Smooth muscle cell (in vitro differentiated cells): ENCODE data around the gene BFSP1. TPM values are rescaled to one million over a fixed set of nuclear protein-coding genes. Genes with fewer than 3 reads are reported as not detected.

ENCODE experiments used
- DNase-seq: peaks from one replicate; lab custom pipeline; 2025; ENCODE audit not compliant: unreplicated experiment; lab: John Stamatoyannopoulos, UW
- H2AFZ ChIP-seq: fragments of 200-600 bp; sonication (generic); 2 replicates; pipeline ENCODE4 v1.6.0; 2016; ENCODE audit warnings: antibody characterized with exemption, low read depth, mild to moderate bottlenecking
- H3F3A ChIP-seq: fragments of 200-600 bp; sonication (generic); 2 replicates; pipeline ENCODE4 v1.6.0; 2017; ENCODE audit warnings: antibody characterized with exemption, low read depth
- H3K27ac ChIP-seq: fragments of 200-600 bp; sonication (generic); 2 replicates; pipeline ENCODE4 v1.5.1; 2016; ENCODE audit warnings: low read depth, mild to moderate bottlenecking
- H3K27me3 ChIP-seq: fragments of 200-600 bp; sonication (generic); 2 replicates; pipeline ENCODE4 v1.6.1; 2016; ENCODE audit warnings: low read depth, mild to moderate bottlenecking
- H3K36me3 ChIP-seq: fragments of 200-600 bp; sonication (generic); 2 replicates; pipeline ENCODE4 v1.5.1; 2016; ENCODE audit warnings: low read depth
- H3K4me1 ChIP-seq: fragments of 200-600 bp; sonication (generic); 2 replicates; pipeline ENCODE4 v1.5.1; 2016; ENCODE audit warnings: low read depth
- H3K4me2 ChIP-seq: fragments of 200-600 bp; sonication (generic); 2 replicates; pipeline ENCODE4 v1.6.0; 2016; ENCODE audit warnings: mild to moderate bottlenecking
- H3K4me3 ChIP-seq: fragments of 200-600 bp; sonication (generic); 2 replicates; pipeline ENCODE4 v1.5.1; 2016; ENCODE audit warnings: mild to moderate bottlenecking
- H3K79me2 ChIP-seq: fragments of 200-600 bp; sonication (generic); 2 replicates; pipeline ENCODE4 v1.6.0; 2016; ENCODE audit warnings: low read depth, mild to moderate bottlenecking
- H3K9ac ChIP-seq: fragments of 200-600 bp; sonication (generic); 2 replicates; pipeline ENCODE4 v1.6.0; 2016; ENCODE audit warnings: low read depth
- H3K9me3 ChIP-seq: fragments of 200-600 bp; sonication (generic); replicated peaks from 2 replicates; pipeline ENCODE4 v1.5.1; 2016; ENCODE audit warnings: low read depth
- H4K20me1 ChIP-seq: fragments of 200-600 bp; sonication (generic); 2 replicates; pipeline ENCODE4 v1.6.0; 2016; ENCODE audit warnings: low read depth
- WGBS: methylation state at CpG from one replicate; pipeline ENCODE4 v1.1.7; 2016; ENCODE audit warnings: low lambda C conversion rate; 5-methylcytosine and 5-hydroxymethylcytosine counted together
- polyA plus RNA-seq: library from polyadenylated mRNA; unstranded; fragments of >200 nt; fragmentation: Nextera tagmentation; extraction: Ambion mirVana; gene quantifications from 2 replicates; pipeline ENCODE4 v1.2.1, GENCODE V29; 2016
- total RNA-seq: library from RNA; depleted of rRNA; stranded (reverse); fragments of >200 nt; gene quantifications from 2 replicates; pipeline ENCODE4 v1.2.3, GENCODE V29; 2014
- TF ChIP-seq, protein P1 (sequence below): fragments of 200-600 bp; sonication (generic); IDR thresholded peaks from 2 replicates; pipeline ENCODE4 v1.5.1; 2017; ENCODE audit warnings: borderline replicate concordance, mild to moderate bottlenecking, antibody characterized with exemption; ENCODE audit not compliant: insufficient read depth, poor library complexity, severe bottlenecking

BFSP1 gene
- total and polyA plus RNA-seq, 2 experiments from 2014 or later, result 0.76 to 1.6 TPM

- Histone ChIP-seq H3K27me3 (no peaks in the 10 kb centered on the region), H3K9ac (no peak overlapping the region), H3F3A (no peaks in the 10 kb centered on the region), H3K36me3 (no peaks in the 10 kb centered on the region), H3K9me3 (no peaks in the 10 kb centered on the region), H4K20me1 (no peaks in the 10 kb centered on the region), H2AFZ (no peak overlapping the region), H3K27ac (no peak overlapping the region), H3K4me2 (no peak overlapping the region), H3K4me1 (no peaks in the 10 kb centered on the region), H3K4me3 (no peak overlapping the region), H3K79me2 (no peaks in the 10 kb centered on the region)
- DNase-seq, result no peak
- TF ChIP-seq, protein P1, sequence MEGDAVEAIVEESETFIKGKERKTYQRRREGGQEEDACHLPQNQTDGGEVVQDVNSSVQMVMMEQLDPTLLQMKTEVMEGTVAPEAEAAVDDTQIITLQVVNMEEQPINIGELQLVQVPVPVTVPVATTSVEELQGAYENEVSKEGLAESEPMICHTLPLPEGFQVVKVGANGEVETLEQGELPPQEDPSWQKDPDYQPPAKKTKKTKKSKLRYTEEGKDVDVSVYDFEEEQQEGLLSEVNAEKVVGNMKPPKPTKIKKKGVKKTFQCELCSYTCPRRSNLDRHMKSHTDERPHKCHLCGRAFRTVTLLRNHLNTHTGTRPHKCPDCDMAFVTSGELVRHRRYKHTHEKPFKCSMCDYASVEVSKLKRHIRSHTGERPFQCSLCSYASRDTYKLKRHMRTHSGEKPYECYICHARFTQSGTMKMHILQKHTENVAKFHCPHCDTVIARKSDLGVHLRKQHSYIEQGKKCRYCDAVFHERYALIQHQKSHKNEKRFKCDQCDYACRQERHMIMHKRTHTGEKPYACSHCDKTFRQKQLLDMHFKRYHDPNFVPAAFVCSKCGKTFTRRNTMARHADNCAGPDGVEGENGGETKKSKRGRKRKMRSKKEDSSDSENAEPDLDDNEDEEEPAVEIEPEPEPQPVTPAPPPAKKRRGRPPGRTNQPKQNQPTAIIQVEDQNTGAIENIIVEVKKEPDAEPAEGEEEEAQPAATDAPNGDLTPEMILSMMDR, result no peak
- WGBS, result 96% methylated on average over 9 of the region's 9 CpGs
These were observed 35.4 kb downstream of the BFSP1 start for GRCh38 chr20:17495826-17496225.

GRCh38 chr20:17494201-17494600, 37.0 kb downstream of the BFSP1 start:
- no peaks in the 10 kb centered on the region for H3K79me2 ChIP-seq
- H4K20me1 ChIP-seq, result no peaks in the 10 kb centered on the region
- 98% methylated on average over 7 of the region's 7 CpGs for WGBS
- no peaks in the 10 kb centered on the region for H3F3A ChIP-seq
- no peak overlapping the region for H3K4me2 ChIP-seq
- no peaks in the 10 kb centered on the region for H3K9me3 ChIP-seq
- no peaks in the 10 kb centered on the region for H3K27me3 ChIP-seq
- DNase-seq, result no peak
- no peaks in the 10 kb centered on the region for H3K4me1 ChIP-seq
- no peak overlapping the region for H3K4me3 ChIP-seq
- H2AFZ ChIP-seq, result no peak overlapping the region
- no peak overlapping the region for H3K27ac ChIP-seq
- TF ChIP-seq, protein P1, result no peak
- H3K36me3 ChIP-seq, result no peaks in the 10 kb centered on the region
- no peak overlapping the region for H3K9ac ChIP-seq

- Histone ChIP-seq H3K4me1 (no peaks in the 10 kb centered on the region), H3K9me3 (no peaks in the 10 kb centered on the region), H3K4me3 (no peak overlapping the region), H2AFZ (no peak overlapping the region), H3K79me2 (no peaks in the 10 kb centered on the region), H3K27me3 (no peaks in the 10 kb centered on the region), H3F3A (no peaks in the 10 kb centered on the region), H3K36me3 (no peaks in the 10 kb centered on the region), H3K9ac (no peak overlapping the region), H4K20me1 (no peaks in the 10 kb centered on the region), H3K27ac (no peak overlapping the region), H3K4me2 (no peak overlapping the region)
- WGBS, result 71% methylated on average over 2 of the region's 2 CpGs
- DNase-seq, result no peak
- TF ChIP-seq, protein P1, result no peak
These were observed 38.0 kb downstream of the BFSP1 start for GRCh38 chr20:17493173-17493572.

- 86% methylated on average over 4 of the region's 4 CpGs for WGBS
- H3K4me1 ChIP-seq, result no peaks in the 10 kb centered on the region
These were observed 39.7 kb downstream of the BFSP1 start for GRCh38 chr20:17491488-17491887.

More at GRCh38 chr20:17491488-17491887, 39.7 kb downstream of the BFSP1 start:
- H3K27me3 ChIP-seq, result no peaks in the 10 kb centered on the region
- H4K20me1 ChIP-seq, result no peaks in the 10 kb centered on the region
- no peak overlapping the region for H3K9ac ChIP-seq
- no peaks in the 10 kb centered on the region for H3K9me3 ChIP-seq
- H3F3A ChIP-seq, result no peaks in the 10 kb centered on the region
- no peak overlapping the region for H3K27ac ChIP-seq
- H3K4me3 ChIP-seq, result no peak overlapping the region
- H3K79me2 ChIP-seq, result no peaks in the 10 kb centered on the region
- TF ChIP-seq, protein P1, result no peak
- H2AFZ ChIP-seq, result no peak overlapping the region
- no peak overlapping the region for H3K4me2 ChIP-seq
- DNase-seq, result no peak
- no peaks in the 10 kb centered on the region for H3K36me3 ChIP-seq
